ENCODE results near the gene CRIP2.

DNA sequence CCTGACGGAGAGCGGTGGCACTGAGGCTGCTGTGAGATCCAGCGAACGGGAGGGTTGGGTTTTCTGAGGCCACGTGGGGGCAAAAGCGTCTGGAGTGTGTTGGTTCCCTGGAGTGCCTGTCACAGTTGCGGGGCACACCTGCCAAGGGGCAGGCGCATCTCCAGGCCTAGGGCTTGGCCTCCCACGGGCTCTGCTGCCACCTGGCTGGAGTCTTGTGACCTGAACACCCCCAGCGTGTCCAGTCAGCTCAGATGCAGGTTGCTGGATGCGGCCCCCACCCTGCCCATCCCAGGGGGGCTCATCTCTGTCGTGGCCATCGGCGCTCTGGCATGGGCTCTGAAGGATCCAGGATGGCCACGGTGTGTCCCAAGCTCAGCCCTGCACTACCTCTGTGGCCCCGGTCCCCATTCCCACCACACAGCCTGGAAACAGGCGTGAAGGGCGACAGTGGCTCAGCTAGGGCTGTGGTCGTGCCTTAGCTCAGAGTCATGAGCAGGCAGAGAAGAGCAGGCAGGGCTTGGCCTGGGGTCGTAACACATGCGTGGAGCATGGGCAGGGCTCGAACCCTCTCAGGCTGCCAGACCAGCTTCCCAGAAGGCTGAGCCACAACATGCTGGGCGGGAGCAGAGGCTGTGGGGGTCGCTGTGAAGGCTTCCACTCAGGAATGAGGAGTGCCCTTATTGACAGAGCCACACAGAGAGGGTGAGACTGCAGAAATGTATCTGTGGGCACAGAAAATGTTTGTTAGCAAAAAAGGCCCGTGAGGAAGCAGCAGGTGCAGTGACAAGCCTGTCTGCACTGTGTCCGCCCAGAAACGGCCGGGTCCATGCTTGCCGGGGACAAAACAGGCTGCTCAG lies 23.5 kb upstream of the CRIP2 start:
- TF ChIP-seq, protein P1, sequence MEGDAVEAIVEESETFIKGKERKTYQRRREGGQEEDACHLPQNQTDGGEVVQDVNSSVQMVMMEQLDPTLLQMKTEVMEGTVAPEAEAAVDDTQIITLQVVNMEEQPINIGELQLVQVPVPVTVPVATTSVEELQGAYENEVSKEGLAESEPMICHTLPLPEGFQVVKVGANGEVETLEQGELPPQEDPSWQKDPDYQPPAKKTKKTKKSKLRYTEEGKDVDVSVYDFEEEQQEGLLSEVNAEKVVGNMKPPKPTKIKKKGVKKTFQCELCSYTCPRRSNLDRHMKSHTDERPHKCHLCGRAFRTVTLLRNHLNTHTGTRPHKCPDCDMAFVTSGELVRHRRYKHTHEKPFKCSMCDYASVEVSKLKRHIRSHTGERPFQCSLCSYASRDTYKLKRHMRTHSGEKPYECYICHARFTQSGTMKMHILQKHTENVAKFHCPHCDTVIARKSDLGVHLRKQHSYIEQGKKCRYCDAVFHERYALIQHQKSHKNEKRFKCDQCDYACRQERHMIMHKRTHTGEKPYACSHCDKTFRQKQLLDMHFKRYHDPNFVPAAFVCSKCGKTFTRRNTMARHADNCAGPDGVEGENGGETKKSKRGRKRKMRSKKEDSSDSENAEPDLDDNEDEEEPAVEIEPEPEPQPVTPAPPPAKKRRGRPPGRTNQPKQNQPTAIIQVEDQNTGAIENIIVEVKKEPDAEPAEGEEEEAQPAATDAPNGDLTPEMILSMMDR (IDR thresholded peaks at IDR 0.05; ENCODE audit: poor library complexity, severe bottlenecking), result no peak
- no peak for TF ChIP-seq RAD21 (conservative IDR thresholded peaks at IDR 0.05)
- TF ChIP-seq POLR2AphosphoS5 (IDR thresholded peaks at IDR 0.05), result no peak

Data from neural cell (in vitro differentiated cells).